ENCODE data around the gene ADGRG7. TPM values are rescaled to one million over a fixed set of nuclear protein-coding genes. Genes with fewer than 3 reads are reported as not detected.

Gene ADGRG7
- total and polyA plus RNA-seq, 2 of the 13 experiments (the other 11 are each of a cell fraction or from before 2014, with no cell fraction given): not detected

DNA sequence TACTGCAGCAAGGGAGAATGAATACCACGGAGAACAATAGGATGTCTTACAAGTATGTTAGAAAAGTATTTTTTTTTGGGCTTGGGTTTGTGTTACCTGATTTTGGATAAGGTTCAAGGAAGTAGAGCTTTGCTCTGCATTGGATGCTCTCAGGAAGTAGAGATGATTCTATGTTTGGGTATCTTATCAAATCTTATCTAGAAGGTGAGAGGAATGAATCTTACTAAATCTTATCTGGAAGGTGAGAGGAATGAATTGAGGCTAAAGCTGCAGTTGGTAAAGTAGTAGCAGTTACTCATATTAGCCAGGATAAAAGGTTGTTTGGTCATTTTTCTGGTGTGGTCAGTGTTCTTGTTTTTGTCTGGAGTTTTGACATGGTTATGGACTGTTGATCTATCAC, 117.3 kb downstream of the ADGRG7 start:
- in situ Hi-C loops (cut with HindIII; ENCODE audit: extremely low pct_ligation_motif_present, low pct_unique_long_range_greater_than_20kb): no loop called here
- POLR2A ChIA-PET: no interaction called here
- no peak for DNase-seq (ENCODE audit: low spot score)
- no peak for ATAC-seq
- Histone ChIP-seq H3K79me2 (ENCODE audit: insufficient read depth, low read length) (peaks cover 5% of the 10 kb centered on the region), H3K9me3 (ENCODE audit: low read length) (no peaks in the 10 kb centered on the region), H3K27ac (ENCODE audit: extremely low read length, insufficient read depth, low read length) (no peak overlapping the region), H3K36me3 (replicated peaks in 1 of 2; ENCODE audit: control insufficient read depth in 1 of 2, insufficient read depth in 2 of 2, low read length in 2 of 2) (peaks cover 8 to 61% of the 10 kb centered on the region in 2 experiments), H4K20me1 (ENCODE audit: insufficient read depth, low read length) (peaks cover 6% of the 10 kb centered on the region; the same call in 1 of the 2 replicates), H3K4me1 (ENCODE audit: insufficient read depth, low read length) (peaks cover 10% of the 10 kb centered on the region), H2AFZ (ENCODE audit: low read length) (no peak overlapping the region), H3K27me3 (ENCODE audit: control insufficient read depth in 1 of 2, insufficient read depth in 2 of 2, low read length in 2 of 2) (no peaks in the 10 kb centered on the region), H3K4me2 (ENCODE audit: low read depth, low read length) (no peak overlapping the region), H3K9ac (ENCODE audit: insufficient read depth, low read depth, low read length) (no peak overlapping the region), H3K4me3 (replicated peaks in 1 of 3; ENCODE audit: insufficient read depth in 1 of 3, low read depth in 2 of 3, low read length in 3 of 3) (no peak overlapping the region)
- FAIRE-seq: no peak
- CTCF ChIA-PET (ENCODE audit: low intra/inter-chr PET ratio, low total read pairs): no interaction called here
- no TSS peak for BruUV-seq (replicated peaks)
- 95% methylated on average over 1 of the region's 1 CpG for WGBS (ENCODE audit: low lambda C conversion rate)
- TF ChIP-seq EZH2 (conservative IDR thresholded peaks at IDR 0.05; ENCODE audit: low read depth, low read length): no peak
- no peak for TF ChIP-seq ATF7 (IDR thresholded peaks at IDR 0.05)
- no peak for TF ChIP-seq ATF7 (CRISPR knock-in tag; IDR thresholded peaks at IDR 0.05)
- intact Hi-C loops (cut with micrococcal nuclease; ENCODE audit: unreplicated experiment): no loop called here

GRCh38 chr3:100730524-100730923, 121.1 kb downstream of the ADGRG7 start:
- no peak for ATAC-seq
- CTCF ChIA-PET (ENCODE audit: low intra/inter-chr PET ratio, low total read pairs): no interaction called here
- H3K27me3 ChIP-seq (ENCODE audit: control insufficient read depth in 1 of 2, insufficient read depth in 2 of 2, low read length in 2 of 2): no peaks in the 10 kb centered on the region
- FAIRE-seq: no peak
- in situ Hi-C loops (cut with HindIII; ENCODE audit: extremely low pct_ligation_motif_present, low pct_unique_long_range_greater_than_20kb): no loop called here
- H3K9me3 ChIP-seq (ENCODE audit: low read length): no peaks in the 10 kb centered on the region
- DNase-seq (ENCODE audit: low spot score): no peak
- no peak overlapping the region for H3K9ac ChIP-seq (ENCODE audit: insufficient read depth, low read depth, low read length)
- H3K27ac ChIP-seq (ENCODE audit: extremely low read length, insufficient read depth, low read length): no peak overlapping the region
- H3K4me3 ChIP-seq (replicated peaks in 1 of 3; ENCODE audit: insufficient read depth in 1 of 3, low read depth in 2 of 3, low read length in 3 of 3): no peak overlapping the region
- H3K4me1 ChIP-seq (ENCODE audit: insufficient read depth, low read length): peaks cover 7% of the 10 kb centered on the region
- H4K20me1 ChIP-seq (ENCODE audit: insufficient read depth, low read length): peaks cover 6% of the 10 kb centered on the region; the same call in 1 of the 2 replicates
- H3K79me2 ChIP-seq (ENCODE audit: insufficient read depth, low read length): peaks cover 8% of the 10 kb centered on the region
- no TSS peak for BruUV-seq (replicated peaks)
- WGBS (ENCODE audit: low lambda C conversion rate): 97% methylated on average over 3 of the region's 3 CpGs
- H3K36me3 ChIP-seq (replicated peaks in 1 of 2; ENCODE audit: control insufficient read depth in 1 of 2, insufficient read depth in 2 of 2, low read length in 2 of 2): peaks cover 12 to 65% of the 10 kb centered on the region in 2 experiments
- no peak overlapping the region for H2AFZ ChIP-seq (ENCODE audit: low read length)
- TF ChIP-seq ZNF773 (CRISPR knock-in tag; IDR thresholded peaks at IDR 0.05; ENCODE audit: borderline replicate concordance): no peak
- no peak for TF ChIP-seq ZNF20 (CRISPR knock-in tag; IDR thresholded peaks at IDR 0.05)
- TF ChIP-seq ZNF839 (CRISPR knock-in tag; IDR thresholded peaks at IDR 0.05; ENCODE audit: borderline replicate concordance): no peak
- TF ChIP-seq, protein P1, sequence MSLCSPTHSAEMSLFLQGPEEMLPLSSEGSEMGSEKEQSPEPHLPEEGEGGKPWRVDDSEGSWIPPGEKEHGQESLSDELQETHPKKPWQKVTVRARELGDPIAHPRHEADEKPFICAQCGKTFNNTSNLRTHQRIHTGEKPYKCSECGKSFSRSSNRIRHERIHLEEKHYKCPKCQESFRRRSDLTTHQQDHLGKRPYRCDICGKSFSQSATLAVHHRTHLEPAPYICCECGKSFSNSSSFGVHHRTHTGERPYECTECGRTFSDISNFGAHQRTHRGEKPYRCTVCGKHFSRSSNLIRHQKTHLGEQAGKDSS (CRISPR knock-in tag; IDR thresholded peaks at IDR 0.05; ENCODE audit: borderline replicate concordance, low read depth): no peak
- no peak for TF ChIP-seq MAFK (conservative IDR thresholded peaks at IDR 0.05 in 1 of 2, IDR thresholded peaks at IDR 0.05 in 1 of 2; ENCODE audit: low read length in 2 of 2)
- no peak for TF ChIP-seq TERF1 (CRISPR knock-in tag; IDR thresholded peaks at IDR 0.05)
- TF ChIP-seq, protein P2, sequence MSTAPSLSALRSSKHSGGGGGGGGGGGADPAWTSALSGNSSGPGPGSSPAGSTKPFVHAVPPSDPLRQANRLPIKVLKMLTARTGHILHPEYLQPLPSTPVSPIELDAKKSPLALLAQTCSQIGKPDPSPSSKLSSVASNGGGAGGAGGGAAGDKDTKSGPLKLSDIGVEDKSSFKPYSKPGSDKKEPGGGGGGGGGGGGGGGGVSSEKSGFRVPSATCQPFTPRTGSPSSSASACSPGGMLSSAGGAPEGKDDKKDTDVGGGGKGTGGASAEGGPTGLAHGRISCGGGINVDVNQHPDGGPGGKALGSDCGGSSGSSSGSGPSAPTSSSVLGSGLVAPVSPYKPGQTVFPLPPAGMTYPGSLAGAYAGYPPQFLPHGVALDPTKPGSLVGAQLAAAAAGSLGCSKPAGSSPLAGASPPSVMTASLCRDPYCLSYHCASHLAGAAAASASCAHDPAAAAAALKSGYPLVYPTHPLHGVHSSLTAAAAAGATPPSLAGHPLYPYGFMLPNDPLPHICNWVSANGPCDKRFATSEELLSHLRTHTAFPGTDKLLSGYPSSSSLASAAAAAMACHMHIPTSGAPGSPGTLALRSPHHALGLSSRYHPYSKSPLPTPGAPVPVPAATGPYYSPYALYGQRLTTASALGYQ (CRISPR knock-in tag; IDR thresholded peaks at IDR 0.05): no peak
- TF ChIP-seq ZNF460 (CRISPR knock-in tag; IDR thresholded peaks at IDR 0.05; ENCODE audit: borderline replicate concordance): no peak
- no peak for TF ChIP-seq CHCHD3 (CRISPR knock-in tag; IDR thresholded peaks at IDR 0.05)
- no peak for TF ChIP-seq HNRNPUL1 (IDR thresholded peaks at IDR 0.05; ENCODE audit: low read depth, low read length)
- no peak for TF ChIP-seq ZNF616 (CRISPR knock-in tag; IDR thresholded peaks at IDR 0.05; ENCODE audit: low read depth)
- TF ChIP-seq ZBTB7B (CRISPR knock-in tag; IDR thresholded peaks at IDR 0.05): no peak
- POLR2A ChIA-PET: interaction anchor here (0.6 kb wide), 1 partner anchor 20 kb away, joined by 3 read pairs; no protein-coding TSS in a partner anchor
- intact Hi-C loops (cut with micrococcal nuclease; ENCODE audit: unreplicated experiment): no loop called here
- H3K4me2 ChIP-seq (ENCODE audit: low read depth, low read length): no peak overlapping the region
